Breast epithelium (tissue), 3 donors: Measurements from ENCODE around the gene JCAD.

Experiments
- POLR2A ChIP-seq: fragments of 450-650 bp; IDR thresholded peaks from one replicate; pipeline ENCODE4 v1.6.1; 2016; ENCODE audit warnings: antibody characterized with exemption, mild to moderate bottlenecking, moderate library complexity
- TF ChIP-seq, protein P1 (sequence below), 3 donors: fragments of 450-650 bp; IDR thresholded peaks; one replicate each; pipeline ENCODE4 v1.5.1; 2016 to 2017; ENCODE audit warnings: antibody characterized with exemption in 3 of 3, mild to moderate bottlenecking in 3 of 3, moderate library complexity in 3 of 3

DNA sequence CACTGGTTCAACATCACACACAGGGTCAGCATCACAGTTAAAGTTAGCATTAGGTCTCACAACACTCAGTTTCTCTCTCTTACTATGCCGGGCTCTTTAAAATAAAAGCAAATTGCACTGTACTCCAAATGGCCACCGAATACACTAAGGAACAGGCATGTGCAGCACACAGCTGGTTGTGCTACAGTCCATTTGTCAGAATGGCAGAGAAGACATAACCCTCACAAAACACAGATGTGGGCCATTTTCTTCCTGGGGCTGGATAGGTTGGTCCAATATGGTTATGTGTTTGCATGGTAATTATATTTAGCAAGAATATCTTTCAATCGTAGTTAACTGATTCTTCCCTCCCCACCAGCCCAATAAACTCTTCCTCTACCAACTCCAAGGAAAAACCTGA is 9.0 kb downstream of the JCAD start:
- TF ChIP-seq, protein P1, sequence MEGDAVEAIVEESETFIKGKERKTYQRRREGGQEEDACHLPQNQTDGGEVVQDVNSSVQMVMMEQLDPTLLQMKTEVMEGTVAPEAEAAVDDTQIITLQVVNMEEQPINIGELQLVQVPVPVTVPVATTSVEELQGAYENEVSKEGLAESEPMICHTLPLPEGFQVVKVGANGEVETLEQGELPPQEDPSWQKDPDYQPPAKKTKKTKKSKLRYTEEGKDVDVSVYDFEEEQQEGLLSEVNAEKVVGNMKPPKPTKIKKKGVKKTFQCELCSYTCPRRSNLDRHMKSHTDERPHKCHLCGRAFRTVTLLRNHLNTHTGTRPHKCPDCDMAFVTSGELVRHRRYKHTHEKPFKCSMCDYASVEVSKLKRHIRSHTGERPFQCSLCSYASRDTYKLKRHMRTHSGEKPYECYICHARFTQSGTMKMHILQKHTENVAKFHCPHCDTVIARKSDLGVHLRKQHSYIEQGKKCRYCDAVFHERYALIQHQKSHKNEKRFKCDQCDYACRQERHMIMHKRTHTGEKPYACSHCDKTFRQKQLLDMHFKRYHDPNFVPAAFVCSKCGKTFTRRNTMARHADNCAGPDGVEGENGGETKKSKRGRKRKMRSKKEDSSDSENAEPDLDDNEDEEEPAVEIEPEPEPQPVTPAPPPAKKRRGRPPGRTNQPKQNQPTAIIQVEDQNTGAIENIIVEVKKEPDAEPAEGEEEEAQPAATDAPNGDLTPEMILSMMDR (IDR thresholded peaks at IDR 0.05) = no peak
- TF ChIP-seq POLR2A = no peak
